B cell (primary cell): Measurements from ENCODE around the gene C1QTNF12.

Experiments used
- EZH2 ChIP-seq: IDR thresholded peaks from 2 replicates; pipeline ENCODE4 v1.6.1; 2012; ENCODE audit warnings: borderline replicate concordance, low read depth, mild to moderate bottlenecking, moderate library complexity, low read length; ENCODE audit not compliant: insufficient read depth, poor library complexity, severe bottlenecking
- TF ChIP-seq, protein P1 (sequence below): fragments of 200-600 bp; IDR thresholded peaks from one replicate; pipeline ENCODE4 v1.8.0; 2022; ENCODE audit warnings: antibody characterized with exemption, mild to moderate bottlenecking

DNA sequence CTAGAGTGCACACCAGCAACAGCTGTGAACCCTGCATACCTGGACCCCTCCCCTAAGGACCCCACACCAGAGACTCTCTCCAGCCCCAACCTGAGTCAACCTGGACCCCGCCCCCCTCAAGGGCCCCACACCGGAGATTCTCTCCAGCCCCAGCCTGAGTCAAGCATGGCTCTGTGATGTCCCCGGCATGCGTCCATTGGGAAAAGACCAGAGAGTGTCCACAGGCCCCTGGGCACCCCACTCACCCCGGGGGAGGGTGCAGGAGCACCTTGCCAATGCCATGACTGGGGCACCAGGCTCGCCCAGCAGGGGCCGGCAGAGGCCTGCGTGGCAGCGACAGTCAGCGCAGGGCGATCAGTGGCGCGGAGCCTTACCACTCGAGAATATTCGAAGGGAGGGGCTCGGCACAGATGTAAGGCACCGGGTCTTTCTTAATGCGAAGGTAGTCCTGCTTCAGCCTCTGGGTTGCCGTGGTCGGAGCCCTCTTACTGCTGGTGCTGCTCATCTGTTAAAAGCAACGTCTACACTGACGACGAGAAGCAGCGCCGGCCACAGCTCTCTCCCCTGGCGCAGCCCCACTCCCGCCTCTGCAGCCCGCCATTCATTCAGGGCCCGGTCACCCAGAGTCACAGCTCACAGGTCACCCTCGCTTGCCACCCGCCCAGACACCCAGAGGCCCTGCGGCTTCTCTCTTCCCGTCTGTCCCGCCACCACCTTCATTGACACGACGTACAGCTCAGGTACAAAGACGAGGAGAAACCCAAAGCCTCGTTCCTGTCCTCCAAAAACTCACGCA, 21.2 kb upstream of the C1QTNF12 start:
- TF ChIP-seq, protein P1, sequence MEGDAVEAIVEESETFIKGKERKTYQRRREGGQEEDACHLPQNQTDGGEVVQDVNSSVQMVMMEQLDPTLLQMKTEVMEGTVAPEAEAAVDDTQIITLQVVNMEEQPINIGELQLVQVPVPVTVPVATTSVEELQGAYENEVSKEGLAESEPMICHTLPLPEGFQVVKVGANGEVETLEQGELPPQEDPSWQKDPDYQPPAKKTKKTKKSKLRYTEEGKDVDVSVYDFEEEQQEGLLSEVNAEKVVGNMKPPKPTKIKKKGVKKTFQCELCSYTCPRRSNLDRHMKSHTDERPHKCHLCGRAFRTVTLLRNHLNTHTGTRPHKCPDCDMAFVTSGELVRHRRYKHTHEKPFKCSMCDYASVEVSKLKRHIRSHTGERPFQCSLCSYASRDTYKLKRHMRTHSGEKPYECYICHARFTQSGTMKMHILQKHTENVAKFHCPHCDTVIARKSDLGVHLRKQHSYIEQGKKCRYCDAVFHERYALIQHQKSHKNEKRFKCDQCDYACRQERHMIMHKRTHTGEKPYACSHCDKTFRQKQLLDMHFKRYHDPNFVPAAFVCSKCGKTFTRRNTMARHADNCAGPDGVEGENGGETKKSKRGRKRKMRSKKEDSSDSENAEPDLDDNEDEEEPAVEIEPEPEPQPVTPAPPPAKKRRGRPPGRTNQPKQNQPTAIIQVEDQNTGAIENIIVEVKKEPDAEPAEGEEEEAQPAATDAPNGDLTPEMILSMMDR = no peak
- TF ChIP-seq EZH2 = no peak
